GM18508 (cell line): ENCODE results near the gene RNASE12.

Source experiments
- ATAC-seq: cut with Tn5 transposase; IDR thresholded peaks from one replicate; pipeline ENCODE4 v1.9.1; 2021; ENCODE audit warnings: moderate number of reproducible peaks; ENCODE audit not compliant: insufficient read depth, unreplicated experiment

The RNASE12 gene

DNA sequence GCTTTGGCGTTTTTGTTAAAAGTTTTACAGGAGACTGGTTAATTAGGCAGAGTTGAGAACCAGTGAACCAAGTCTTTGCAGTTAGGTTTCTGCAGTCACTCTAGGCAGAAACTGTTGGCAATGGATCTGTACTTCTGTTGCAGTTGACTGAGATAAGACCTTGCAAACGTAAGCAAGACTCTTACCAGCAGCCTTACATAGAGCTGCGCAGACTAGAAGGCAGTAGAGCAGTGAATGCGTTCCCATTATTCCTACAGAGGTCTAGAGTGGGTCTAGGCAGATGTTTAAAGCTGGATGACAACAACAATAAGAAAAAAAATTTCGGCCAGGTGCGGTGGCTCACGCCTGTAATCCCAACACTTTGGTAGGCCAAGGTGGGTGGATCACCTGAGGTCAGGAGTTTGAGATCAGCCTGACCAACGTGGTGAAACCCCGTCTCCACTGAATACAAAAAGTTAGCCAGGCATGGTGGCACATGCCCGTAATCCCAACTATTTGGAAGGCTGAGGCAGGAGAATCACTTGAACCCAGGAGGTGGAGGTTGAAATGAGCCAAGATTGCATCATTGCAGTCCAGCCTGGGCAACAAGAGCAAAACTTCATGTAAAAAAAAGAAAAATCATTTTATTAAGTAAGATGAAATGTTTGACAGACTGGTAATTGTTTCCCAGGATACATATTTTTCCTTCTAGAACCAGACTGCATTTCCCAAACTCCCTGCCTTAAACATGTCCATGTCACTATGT, 42.6 kb downstream of the RNASE12 start:
- no peak for ATAC-seq

DNA sequence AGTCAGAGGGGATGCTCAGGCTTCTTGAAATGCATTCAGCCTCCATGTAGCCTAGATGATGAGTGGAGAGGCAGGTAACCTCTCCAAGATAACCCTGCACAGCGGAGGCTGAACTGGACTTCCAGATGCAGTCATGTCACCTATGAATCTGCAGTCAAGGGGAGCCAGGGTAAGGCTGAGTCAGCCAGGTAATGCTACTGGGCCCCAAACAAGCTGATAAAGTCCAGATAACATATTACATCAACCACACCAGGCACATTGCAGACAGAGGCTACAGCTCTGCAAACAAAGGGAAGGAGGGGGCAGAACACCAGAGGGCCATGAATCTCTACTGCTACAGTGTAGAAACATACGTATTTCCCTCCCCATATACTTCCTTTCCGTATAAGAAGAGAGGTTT, 44.3 kb downstream of the RNASE12 start:
- ATAC-seq, result no peak
